ENCODE data around the gene TSPYL1. TPM values are rescaled to one million over a fixed set of nuclear protein-coding genes. Genes with fewer than 3 reads are reported as not detected.
A peak's percentile ranks its signal among the peaks of the same experiment; 100 is the strongest.
"Not testable (repeated sequence)": the region's sequence is repeated elsewhere in the genome, so short reads cannot be mapped to it uniquely, and the experiment has no call there.

TSPYL1 gene
- total and polyA plus RNA-seq, 2 experiments from 2014 or later = 40.8 to 65.2 TPM

- H3K4me1 ChIP-seq (ENCODE audit: low read depth) = peaks cover 6% of the 10 kb centered on the region
- DNase-seq (ENCODE audit: low read depth in 1 of 2, low spot score in 1 of 2) = peak in 1 of 2 donors; percentile 50
- TF ChIP-seq CTCF (IDR thresholded peaks at IDR 0.05; ENCODE audit: low read depth, low read length) = no peak
Measured at GRCh38 chr6:116326181-116326671, 46.5 kb upstream of the TSPYL1 start.

GRCh38 chr6:116325634-116326132 is 46.0 kb upstream of the TSPYL1 start:
- H3K27ac ChIP-seq; H3K4me1 ChIP-seq (ENCODE audit: low read depth); H3K9me3 ChIP-seq (ENCODE audit: low read depth); H3K27me3 ChIP-seq; DNase-seq (ENCODE audit: low read depth in 1 of 2, low spot score in 1 of 2); H3K4me3 ChIP-seq; H3K36me3 ChIP-seq: not testable (repeated sequence)

More at GRCh38 chr6:116326181-116326671, 46.5 kb upstream of the TSPYL1 start:
- Histone ChIP-seq H3K27ac (no peak overlapping the region), H3K27me3 (no peaks in the 10 kb centered on the region), H3K4me3 (no peak overlapping the region), H3K36me3 (no peaks in the 10 kb centered on the region), H3K9me3 (ENCODE audit: low read depth) (no peaks in the 10 kb centered on the region)

- H3K9me3 ChIP-seq (ENCODE audit: low read depth) = no peaks in the 10 kb centered on the region
- H3K27ac ChIP-seq = no peak overlapping the region
- no peak for DNase-seq (ENCODE audit: low read depth in 1 of 2, low spot score in 1 of 2)
- no peaks in the 10 kb centered on the region for H3K27me3 ChIP-seq
- H3K4me3 ChIP-seq = no peak overlapping the region
- H3K36me3 ChIP-seq = no peaks in the 10 kb centered on the region
- peaks cover 6% of the 10 kb centered on the region for H3K4me1 ChIP-seq (ENCODE audit: low read depth)
- TF ChIP-seq CTCF (IDR thresholded peaks at IDR 0.05; ENCODE audit: low read depth, low read length) = no peak
Measured at GRCh38 chr6:116323863-116324262, 44.1 kb upstream of the TSPYL1 start.

GRCh38 chr6:116321933-116322332 is 42.2 kb upstream of the TSPYL1 start:
- H3K27me3 ChIP-seq; DNase-seq (ENCODE audit: low read depth in 1 of 2, low spot score in 1 of 2); H3K4me1 ChIP-seq (ENCODE audit: low read depth); H3K9me3 ChIP-seq (ENCODE audit: low read depth); H3K4me3 ChIP-seq; H3K27ac ChIP-seq; H3K36me3 ChIP-seq: not testable (repeated sequence)

GRCh38 chr6:116316772-116317467 is 37.2 kb upstream of the TSPYL1 start:
- no peak for TF ChIP-seq CTCF (IDR thresholded peaks at IDR 0.05; ENCODE audit: low read depth, low read length)
- H3K9me3 ChIP-seq (ENCODE audit: low read depth) = no peaks in the 10 kb centered on the region
- DNase-seq (ENCODE audit: low read depth in 1 of 2, low spot score in 1 of 2) = peak in 1 of 2 donors; percentile 21
- H3K4me3 ChIP-seq = no peak overlapping the region
- H3K27ac ChIP-seq = no peak overlapping the region
- H3K27me3 ChIP-seq = no peaks in the 10 kb centered on the region
- H3K4me1 ChIP-seq (ENCODE audit: low read depth) = no peaks in the 10 kb centered on the region
- no peaks in the 10 kb centered on the region for H3K36me3 ChIP-seq

- no peaks in the 10 kb centered on the region for H3K9me3 ChIP-seq (ENCODE audit: low read depth)
- no peak overlapping the region for H3K27ac ChIP-seq
- no peaks in the 10 kb centered on the region for H3K36me3 ChIP-seq
- no peak for TF ChIP-seq CTCF (IDR thresholded peaks at IDR 0.05; ENCODE audit: low read depth, low read length)
- peak in 1 of 2 donors; percentile 25 for DNase-seq (ENCODE audit: low read depth in 1 of 2, low spot score in 1 of 2)
- no peaks in the 10 kb centered on the region for H3K4me1 ChIP-seq (ENCODE audit: low read depth)
- no peak overlapping the region for H3K4me3 ChIP-seq
- no peaks in the 10 kb centered on the region for H3K27me3 ChIP-seq
Measured at GRCh38 chr6:116314878-116315277, 35.1 kb upstream of the TSPYL1 start.
